ENCODE results near the gene SLC25A13.

Gene SLC25A13

DNA sequence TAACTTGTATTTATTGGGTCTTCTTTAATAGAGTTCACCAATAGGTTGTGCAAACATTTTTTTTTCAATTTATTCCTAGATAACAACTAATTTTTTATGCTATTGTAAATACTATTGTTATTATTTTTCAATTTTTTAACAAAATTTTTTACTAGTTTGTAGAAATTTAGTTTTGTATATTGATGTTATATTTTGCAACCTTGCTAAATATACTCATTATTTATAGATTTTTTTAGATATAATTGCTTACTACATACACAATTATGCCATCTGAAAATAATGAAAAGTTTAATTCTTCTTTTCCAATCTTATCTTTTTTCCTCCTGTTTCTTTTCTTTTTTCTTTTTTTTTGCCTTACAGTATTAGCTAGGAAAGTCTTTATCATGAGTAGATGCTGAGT lies 216.9 kb downstream of the SLC25A13 start:
- TF ChIP-seq SIN3A (IDR thresholded peaks at IDR 0.05; ENCODE audit: borderline replicate concordance, insufficient read depth, low read length) (no peak), TAF1 (IDR thresholded peaks at IDR 0.05; ENCODE audit: borderline replicate concordance, insufficient read depth, low read length) (no peak)

GRCh38 chr7:96102096-96102811 lies 219.6 kb downstream of the SLC25A13 start:
- no peak for TF ChIP-seq SIN3A (IDR thresholded peaks at IDR 0.05; ENCODE audit: borderline replicate concordance, insufficient read depth, low read length)
- TF ChIP-seq FOXP2 (optimal IDR thresholded peaks at IDR 0.05; ENCODE audit: borderline replicate concordance, extremely low read depth, extremely low read length, insufficient read depth) = no peak
- TF ChIP-seq POLR2AphosphoS5 (IDR thresholded peaks at IDR 0.05; ENCODE audit: low read depth, low read length) = no peak
- TF ChIP-seq, protein P1, sequence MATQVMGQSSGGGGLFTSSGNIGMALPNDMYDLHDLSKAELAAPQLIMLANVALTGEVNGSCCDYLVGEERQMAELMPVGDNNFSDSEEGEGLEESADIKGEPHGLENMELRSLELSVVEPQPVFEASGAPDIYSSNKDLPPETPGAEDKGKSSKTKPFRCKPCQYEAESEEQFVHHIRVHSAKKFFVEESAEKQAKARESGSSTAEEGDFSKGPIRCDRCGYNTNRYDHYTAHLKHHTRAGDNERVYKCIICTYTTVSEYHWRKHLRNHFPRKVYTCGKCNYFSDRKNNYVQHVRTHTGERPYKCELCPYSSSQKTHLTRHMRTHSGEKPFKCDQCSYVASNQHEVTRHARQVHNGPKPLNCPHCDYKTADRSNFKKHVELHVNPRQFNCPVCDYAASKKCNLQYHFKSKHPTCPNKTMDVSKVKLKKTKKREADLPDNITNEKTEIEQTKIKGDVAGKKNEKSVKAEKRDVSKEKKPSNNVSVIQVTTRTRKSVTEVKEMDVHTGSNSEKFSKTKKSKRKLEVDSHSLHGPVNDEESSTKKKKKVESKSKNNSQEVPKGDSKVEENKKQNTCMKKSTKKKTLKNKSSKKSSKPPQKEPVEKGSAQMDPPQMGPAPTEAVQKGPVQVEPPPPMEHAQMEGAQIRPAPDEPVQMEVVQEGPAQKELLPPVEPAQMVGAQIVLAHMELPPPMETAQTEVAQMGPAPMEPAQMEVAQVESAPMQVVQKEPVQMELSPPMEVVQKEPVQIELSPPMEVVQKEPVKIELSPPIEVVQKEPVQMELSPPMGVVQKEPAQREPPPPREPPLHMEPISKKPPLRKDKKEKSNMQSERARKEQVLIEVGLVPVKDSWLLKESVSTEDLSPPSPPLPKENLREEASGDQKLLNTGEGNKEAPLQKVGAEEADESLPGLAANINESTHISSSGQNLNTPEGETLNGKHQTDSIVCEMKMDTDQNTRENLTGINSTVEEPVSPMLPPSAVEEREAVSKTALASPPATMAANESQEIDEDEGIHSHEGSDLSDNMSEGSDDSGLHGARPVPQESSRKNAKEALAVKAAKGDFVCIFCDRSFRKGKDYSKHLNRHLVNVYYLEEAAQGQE (IDR thresholded peaks at IDR 0.05; ENCODE audit: insufficient read depth in 1 of 2, low read depth in 2 of 2, low read length in 2 of 2) = no peak
- no peak for TF ChIP-seq TAF1 (IDR thresholded peaks at IDR 0.05; ENCODE audit: borderline replicate concordance, insufficient read depth, low read length)

DNA sequence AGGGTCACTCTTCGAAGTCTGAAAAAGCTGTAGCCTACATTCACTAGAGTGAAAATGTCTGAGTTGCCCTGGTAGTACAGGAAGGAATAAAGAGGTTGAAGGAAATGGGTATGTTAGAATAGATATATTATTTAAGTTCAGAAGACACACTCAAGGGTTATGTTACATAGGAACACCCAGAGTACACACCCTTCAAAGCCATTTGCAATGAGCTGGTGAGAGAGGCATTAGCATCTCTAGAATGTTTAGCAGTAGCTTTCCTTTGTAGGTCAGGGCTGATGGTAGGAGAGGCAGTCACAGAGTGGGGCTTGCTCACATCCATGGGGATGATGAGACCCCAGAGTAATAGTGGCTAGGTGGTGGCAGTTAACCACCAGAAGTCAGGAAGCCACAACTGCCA lies 221.2 kb downstream of the SLC25A13 start:
- TF ChIP-seq POLR2AphosphoS5 (IDR thresholded peaks at IDR 0.05; ENCODE audit: low read depth, low read length) (no peak), SIN3A (IDR thresholded peaks at IDR 0.05; ENCODE audit: borderline replicate concordance, insufficient read depth, low read length) (no peak), FOXP2 (optimal IDR thresholded peaks at IDR 0.05; ENCODE audit: borderline replicate concordance, extremely low read depth, extremely low read length, insufficient read depth) (no peak), TAF1 (IDR thresholded peaks at IDR 0.05; ENCODE audit: borderline replicate concordance, insufficient read depth, low read length) (no peak)
- TF ChIP-seq, protein P1 (IDR thresholded peaks at IDR 0.05; ENCODE audit: insufficient read depth in 1 of 2, low read depth in 2 of 2, low read length in 2 of 2) = no peak

GRCh38 chr7:96097835-96098234 lies 224.1 kb downstream of the SLC25A13 start:
- TF ChIP-seq, protein P1 (IDR thresholded peaks at IDR 0.05; ENCODE audit: insufficient read depth in 1 of 2, low read depth in 2 of 2, low read length in 2 of 2) = no peak
- TF ChIP-seq SIN3A (IDR thresholded peaks at IDR 0.05; ENCODE audit: borderline replicate concordance, insufficient read depth, low read length) (no peak), TAF1 (IDR thresholded peaks at IDR 0.05; ENCODE audit: borderline replicate concordance, insufficient read depth, low read length) (no peak), FOXP2 (optimal IDR thresholded peaks at IDR 0.05; ENCODE audit: borderline replicate concordance, extremely low read depth, extremely low read length, insufficient read depth) (no peak), POLR2AphosphoS5 (IDR thresholded peaks at IDR 0.05; ENCODE audit: low read depth, low read length) (no peak)

DNA sequence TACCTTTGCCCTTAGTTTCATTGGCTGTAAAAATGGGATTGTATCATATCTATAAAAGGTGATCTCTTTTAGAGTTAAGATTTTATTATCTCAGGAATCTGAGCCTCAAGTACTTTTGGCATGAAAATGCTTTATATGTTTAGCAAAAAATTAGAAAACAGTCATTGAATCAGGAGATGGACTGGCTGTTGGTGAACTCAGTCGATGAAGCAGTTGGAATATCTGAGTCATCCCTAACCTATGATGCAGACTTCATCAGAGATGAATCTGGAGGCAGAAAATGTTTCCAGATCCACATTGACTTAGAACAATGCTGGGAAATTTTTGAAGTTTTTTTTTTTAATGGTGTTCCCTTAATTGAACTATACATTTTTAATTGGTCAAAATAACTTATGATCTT lies 228.5 kb downstream of the SLC25A13 start:
- no peak for TF ChIP-seq POLR2AphosphoS5 (IDR thresholded peaks at IDR 0.05; ENCODE audit: low read depth, low read length)
- TF ChIP-seq, protein P1 (IDR thresholded peaks at IDR 0.05; ENCODE audit: insufficient read depth in 1 of 2, low read depth in 2 of 2, low read length in 2 of 2) = no peak
- TF ChIP-seq FOXP2 (optimal IDR thresholded peaks at IDR 0.05; ENCODE audit: borderline replicate concordance, extremely low read depth, extremely low read length, insufficient read depth) = no peak
- no peak for TF ChIP-seq SIN3A (IDR thresholded peaks at IDR 0.05; ENCODE audit: borderline replicate concordance, insufficient read depth, low read length)
- TF ChIP-seq TAF1 (IDR thresholded peaks at IDR 0.05; ENCODE audit: borderline replicate concordance, insufficient read depth, low read length) = no peak

Measured in PFSK-1 (cell line).